Activated T-cell treated with anti-CD3 and anti-CD28 coated beads for 4 hours (primary cell): ENCODE results near the gene ATG7.
"Not testable (repeated sequence)": the region's sequence is repeated elsewhere in the genome, so short reads cannot be mapped to it uniquely, and the experiment has no call there.

ENCODE experiments used
- DNase-seq: peaks from one replicate; pipeline ENCODE4 v3.0.0-alpha.2; 2020

ATG7 gene

GRCh38 chr3:11302444-11302843 is 30.2 kb downstream of the ATG7 start:
- DNase-seq, result no peak

- DNase-seq, result no peak
Measured at GRCh38 chr3:11304175-11304574, 32.0 kb downstream of the ATG7 start.

- no peak for DNase-seq
Measured at GRCh38 chr3:11305509-11305908, 33.3 kb downstream of the ATG7 start.

GRCh38 chr3:11306817-11307589 is 34.8 kb downstream of the ATG7 start:
- DNase-seq, result no peak

GRCh38 chr3:11307830-11308432 is 35.7 kb downstream of the ATG7 start:
- no peak for DNase-seq

GRCh38 chr3:11310258-11310657 is 38.1 kb downstream of the ATG7 start:
- no peak for DNase-seq

GRCh38 chr3:11312166-11312565 is 40.0 kb downstream of the ATG7 start:
- no peak for DNase-seq

GRCh38 chr3:11317300-11317699 is 45.1 kb downstream of the ATG7 start:
- no peak for DNase-seq

GRCh38 chr3:11322931-11323330 is 50.7 kb downstream of the ATG7 start:
- DNase-seq, result no peak

- DNase-seq, result no peak
Measured at GRCh38 chr3:11323813-11324212, 51.6 kb downstream of the ATG7 start.

- DNase-seq, result no peak
Measured at GRCh38 chr3:11327619-11328018, 55.4 kb downstream of the ATG7 start.

GRCh38 chr3:11328196-11328945 is 56.2 kb downstream of the ATG7 start:
- no peak for DNase-seq

- no peak for DNase-seq
Measured at GRCh38 chr3:11329777-11330176, 57.6 kb downstream of the ATG7 start.

- no peak for DNase-seq
Measured at GRCh38 chr3:11331101-11331500, 58.9 kb downstream of the ATG7 start.

GRCh38 chr3:11335056-11335608 is 62.9 kb downstream of the ATG7 start:
- DNase-seq, result peak; percentile 4

- no peak for DNase-seq
Measured at GRCh38 chr3:11339541-11339940, 67.3 kb downstream of the ATG7 start.

- no peak for DNase-seq
Measured at GRCh38 chr3:11346416-11346815, 74.2 kb downstream of the ATG7 start.

GRCh38 chr3:11348877-11349276 is 76.7 kb downstream of the ATG7 start:
- not testable (repeated sequence) for DNase-seq

- DNase-seq, result no peak
Measured at GRCh38 chr3:11349446-11349845, 77.2 kb downstream of the ATG7 start.

- DNase-seq, result no peak
Measured at GRCh38 chr3:11350374-11350773, 78.2 kb downstream of the ATG7 start.

GRCh38 chr3:11351451-11351850 is 79.3 kb downstream of the ATG7 start:
- no peak for DNase-seq

GRCh38 chr3:11356269-11356668 is 84.1 kb downstream of the ATG7 start:
- DNase-seq, result no peak

- DNase-seq, result no peak
Measured at GRCh38 chr3:11362600-11362999, 90.4 kb downstream of the ATG7 start.

- no peak for DNase-seq
Measured at GRCh38 chr3:11363715-11364114, 91.5 kb downstream of the ATG7 start.
